GM21381 (cell line): Measurements from ENCODE around the gene GRIPAP1.

ENCODE experiments used
- ATAC-seq: cut with Tn5 transposase; IDR thresholded peaks from one replicate; pipeline ENCODE4 v1.9.1; 2021; ENCODE audit warnings: mild to moderate bottlenecking, moderate library complexity; ENCODE audit not compliant: unreplicated experiment

Gene GRIPAP1

DNA sequence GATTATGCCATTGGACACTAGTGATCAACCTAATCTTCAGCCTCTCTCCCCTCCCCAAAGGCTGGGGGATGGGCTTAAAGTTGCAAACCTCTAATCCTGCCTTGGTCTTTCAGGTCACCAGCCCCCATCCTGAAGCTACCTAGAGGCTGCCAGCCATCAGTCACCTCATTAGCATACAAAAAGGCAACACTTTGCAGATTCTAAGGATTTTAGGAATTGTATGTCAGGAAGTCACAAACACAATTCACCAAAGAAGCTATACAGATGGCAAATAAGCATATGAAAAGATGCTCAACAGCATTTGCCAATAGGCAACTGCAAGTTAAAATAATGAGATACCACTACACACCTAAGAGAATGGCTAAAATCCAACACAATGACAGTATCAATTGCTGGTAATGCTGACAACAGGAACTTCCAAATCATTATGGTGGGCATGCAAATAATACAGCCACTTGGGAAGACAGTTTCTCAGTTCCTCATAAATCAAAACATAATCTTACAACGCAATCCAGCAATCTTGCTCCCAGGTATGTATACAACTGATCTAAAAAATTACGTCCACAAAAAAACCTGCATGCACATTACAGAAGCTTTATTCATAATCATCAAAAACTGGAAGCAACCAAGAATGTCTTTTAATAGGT is 74.2 kb downstream of the GRIPAP1 start:
- no peak for ATAC-seq

- ATAC-seq = no peak
Observed at GRCh38 chrX:48927123-48927522, 74.9 kb downstream of the GRIPAP1 start.

- ATAC-seq = no peak
Observed at GRCh38 chrX:48924270-48924669, 77.8 kb downstream of the GRIPAP1 start.

- no peak for ATAC-seq
Observed at GRCh38 chrX:48923771-48924170, 78.3 kb downstream of the GRIPAP1 start.
